HCT116 (cell line): ENCODE data around the gene SLC35E2B. TPM values are rescaled to one million over a fixed set of nuclear protein-coding genes. Genes with fewer than 3 reads are reported as not detected.
"Not testable (repeated sequence)": the region's sequence is repeated elsewhere in the genome, so short reads cannot be mapped to it uniquely, and the experiment has no call there.

Source experiments
- ATAC-seq: fragments of 200-7000 bp; cut with Tn5 transposase; 2 replicates; pipeline ENCODE4 v1.9.1; 2020; ENCODE audit warnings: mild to moderate bottlenecking, moderate library complexity
- BruUV-seq: library from RNA; stranded (reverse); fragments of 400-500 nt; replicated peaks from 2 replicates; lab custom pipeline; 2021; lab: Mats Ljungman, UMichigan
- CTCF ChIA-PET: fragments of 300-600 bp; sonication (Branson Sonifier 250); formaldehyde crosslinking; loops from one replicate; lab custom pipeline; 2021; ENCODE audit warnings: antibody characterized with exemption; lab: Charles Lee
- POLR2A ChIA-PET: fragments of 300-600, 350-600 bp; sonication (Branson Sonifier 250); formaldehyde crosslinking; loops from one replicate; lab custom pipeline; 2021; ENCODE audit warnings: antibody characterized with exemption; lab: Charles Lee
- RAD21 ChIA-PET, 2 experiments: fragments of 300-600 bp; sonication (Branson Sonifier 250); formaldehyde crosslinking; loops; one replicate each; lab custom pipeline; 2023; ENCODE audit warnings: low total read pairs in 2 of 2; ENCODE audit not compliant: uncharacterized antibody in 2 of 2, unreplicated experiment in 2 of 2, low non-redundant PET in 1 of 2; lab: Charles Lee
- DNase-seq: peaks from one replicate; pipeline ENCODE4 v3.0.0-alpha.2; 2010; ENCODE audit warnings: low read depth, low spot score
- H2AFZ ChIP-seq: fragments of 200-600 bp; shearing (Covaris generic), sonication (generic); 2 replicates; pipeline ENCODE4 v1.6.1; 2017; ENCODE audit warnings: low read depth, mixed run types, mixed read lengths, antibody characterized with exemption, low read length; ENCODE audit not compliant: poor library complexity, severe bottlenecking
- H3K27ac ChIP-seq: 2 replicates; pipeline ENCODE4 v1.5.1; 2012; ENCODE audit warnings: low read depth, low read length
- H3K27me3 ChIP-seq: fragments of 200-600 bp; sonication (generic); 2 replicates; pipeline ENCODE4 v1.6.1; 2016; ENCODE audit warnings: mixed run types, low read length, mixed read lengths; ENCODE audit not compliant: insufficient read depth
- H3K36me3 ChIP-seq, 2 experiments: fragments of 200-500 bp in 1 of 2; fragments of 200-600 bp in 1 of 2; sonication (Bioruptor generic) in 1 of 2; sonication (generic) in 1 of 2; 2 replicates each; pipeline versions ENCODE4 v1.5.1 to v1.6.1; 2014 to 2016; ENCODE audit warnings: low read length in 2 of 2, inconsistent platforms in 1 of 2, mixed read lengths in 1 of 2, mixed run types in 1 of 2; ENCODE audit not compliant: insufficient read depth in 2 of 2, control insufficient read depth in 1 of 2
- H3K4me1 ChIP-seq, 2 experiments: fragments of 200-600 bp in 1 of 2; sonication (generic) in 1 of 2; 2 replicates each; pipeline versions ENCODE4 v1.5.1 to v1.6.1; 2012 to 2017; ENCODE audit warnings: low read length in 2 of 2, inconsistent platforms in 1 of 2, mild to moderate bottlenecking in 1 of 2, mixed read lengths in 1 of 2, mixed run types in 1 of 2, moderate library complexity in 1 of 2; ENCODE audit not compliant: insufficient read depth in 2 of 2, control insufficient read depth in 1 of 2
- H3K4me2 ChIP-seq: fragments of 200-600 bp; sonication (generic); 2 replicates; pipeline ENCODE4 v1.6.1; 2017; ENCODE audit warnings: mixed run types, low read length, mixed read lengths
- H3K4me3 ChIP-seq, 2 experiments: fragments of 200-600 bp in 1 of 2; sonication (generic) in 1 of 2; replicated peaks in 1 of 2; 2 replicates each; pipeline ENCODE4 v1.5.1; 2011 to 2016; ENCODE audit warnings: low read length in 2 of 2, control low read depth in 1 of 2, low read depth in 1 of 2, mild to moderate bottlenecking in 1 of 2, mixed read lengths in 1 of 2, mixed run types in 1 of 2
- H3K79me2 ChIP-seq: fragments of 200-600 bp; sonication (generic); 2 replicates; pipeline ENCODE4 v1.6.1; 2017; ENCODE audit warnings: mild to moderate bottlenecking, mixed run types, low read length, moderate library complexity, mixed read lengths; ENCODE audit not compliant: insufficient read depth
- H3K9ac ChIP-seq: fragments of 200-600 bp; sonication (generic); 2 replicates; pipeline ENCODE4 v1.6.1; 2016; ENCODE audit warnings: low read length, mixed read lengths
- H3K9me2 ChIP-seq: fragments of 200-600 bp; sonication (generic), shearing (Covaris generic); 2 replicates; pipeline ENCODE4 v1.6.1; 2017; ENCODE audit warnings: mixed run types, mild to moderate bottlenecking, moderate library complexity; ENCODE audit not compliant: insufficient read depth
- H3K9me3 ChIP-seq, 2 experiments: fragments of 200-500 bp in 1 of 2; fragments of 200-600 bp in 1 of 2; sonication (Bioruptor generic) in 1 of 2; sonication (generic) in 1 of 2; 2 replicates each; pipeline ENCODE4 v1.6.1; 2014 to 2017; ENCODE audit warnings: low read length in 2 of 2, mixed read lengths in 2 of 2, inconsistent platforms in 1 of 2, low read depth in 1 of 2, mild to moderate bottlenecking in 1 of 2, mixed run types in 1 of 2, moderate library complexity in 1 of 2; ENCODE audit not compliant: control insufficient read depth in 1 of 2, insufficient read depth in 1 of 2
- H4K20me1 ChIP-seq: fragments of 200-600 bp; sonication (generic), shearing (Covaris generic); 2 replicates; pipeline ENCODE4 v1.6.1; 2017; ENCODE audit warnings: mixed run types, mild to moderate bottlenecking, moderate library complexity; ENCODE audit not compliant: insufficient read depth
- intact Hi-C: fragments of 100-400 bp; cut with micrococcal nuclease; formaldehyde crosslinking; loops from 2 replicates; pipeline ENCODE4 v1.10.0; 2022
- total RNA-seq: library from RNA; stranded (reverse); gene quantifications from one replicate; pipeline ENCODE4 v1.2.1, GENCODE V29; 2021; ENCODE audit not compliant: unreplicated experiment

SLC35E2B gene
- total RNA-seq, 1 experiment from 2014 or later, result 30.3 TPM

DNA sequence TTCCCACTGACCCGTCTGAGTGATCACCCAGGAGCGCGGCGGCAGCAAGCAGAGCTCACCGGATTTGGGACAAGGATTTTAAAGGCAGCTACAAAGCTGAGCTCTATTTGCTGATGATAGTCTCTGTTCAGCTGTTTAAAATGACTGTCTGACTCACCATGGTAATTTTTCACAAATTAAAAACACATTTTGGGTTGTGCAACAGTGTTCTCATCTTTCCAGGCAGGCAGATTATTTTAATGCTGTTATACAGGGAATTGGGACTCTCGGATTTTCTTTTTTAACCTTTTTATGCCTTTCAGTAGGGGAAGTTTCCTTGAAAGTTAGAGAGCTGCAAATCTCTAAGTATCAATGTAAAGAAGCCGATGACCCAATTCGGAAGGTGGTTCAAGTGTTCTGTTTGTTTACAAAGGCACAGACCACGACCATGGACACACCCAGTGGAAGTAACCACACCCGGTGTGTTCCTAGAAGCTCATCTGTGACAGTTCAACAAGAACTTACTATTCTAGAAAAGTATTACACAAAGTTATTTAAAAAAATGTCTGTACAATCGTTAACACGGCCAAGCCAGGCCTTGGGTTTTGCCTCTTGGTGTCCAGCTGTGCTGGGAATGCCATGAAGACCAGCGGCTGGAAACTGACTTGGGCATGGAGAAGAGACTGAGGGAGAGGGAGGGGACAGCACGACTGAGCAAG, 35.9 kb upstream of the SLC35E2B start:
- H3K9me2 ChIP-seq, H3K36me3 ChIP-seq, H2AFZ ChIP-seq, H3K9me3 ChIP-seq, H3K4me1 ChIP-seq, DNase-seq, H3K27me3 ChIP-seq, H3K27ac ChIP-seq, CTCF ChIA-PET, H3K4me3 ChIP-seq, BruUV-seq, ATAC-seq, H3K9ac ChIP-seq, RAD21 ChIA-PET, intact Hi-C loops, H3K79me2 ChIP-seq, H4K20me1 ChIP-seq, H3K4me2 ChIP-seq, POLR2A ChIA-PET: not testable (repeated sequence)

DNA sequence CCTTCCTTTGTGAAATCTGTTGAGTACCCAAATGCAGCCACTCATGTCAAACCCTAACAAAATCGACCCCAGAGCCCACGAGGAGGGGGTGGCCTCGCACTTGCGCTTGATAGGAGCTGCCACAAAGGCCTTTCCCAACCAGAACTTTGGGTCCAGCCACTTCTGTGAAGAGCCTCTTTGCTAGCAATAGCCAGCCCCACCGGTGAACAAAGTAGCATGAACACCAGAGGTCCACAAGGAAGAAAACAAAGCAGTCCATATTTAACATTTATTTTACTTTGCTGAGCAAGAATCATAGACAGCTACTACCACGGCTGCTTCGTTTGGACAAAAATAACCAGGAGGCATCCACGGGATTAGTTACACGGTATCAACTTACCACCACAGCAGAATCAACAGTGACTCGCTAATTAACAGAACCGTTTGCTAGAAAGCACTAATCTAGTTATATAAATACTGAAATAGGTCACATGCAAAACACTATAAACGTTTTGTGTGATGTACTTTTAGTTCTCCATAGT, 34.6 kb upstream of the SLC35E2B start:
- H3K4me2 ChIP-seq, H3K9me3 ChIP-seq, CTCF ChIA-PET, H3K27ac ChIP-seq, BruUV-seq, H3K4me3 ChIP-seq, H3K36me3 ChIP-seq, H4K20me1 ChIP-seq, DNase-seq, H3K4me1 ChIP-seq, H3K9me2 ChIP-seq, POLR2A ChIA-PET, H3K9ac ChIP-seq, H3K27me3 ChIP-seq, RAD21 ChIA-PET, H2AFZ ChIP-seq, intact Hi-C loops, ATAC-seq, H3K79me2 ChIP-seq: not testable (repeated sequence)

DNA sequence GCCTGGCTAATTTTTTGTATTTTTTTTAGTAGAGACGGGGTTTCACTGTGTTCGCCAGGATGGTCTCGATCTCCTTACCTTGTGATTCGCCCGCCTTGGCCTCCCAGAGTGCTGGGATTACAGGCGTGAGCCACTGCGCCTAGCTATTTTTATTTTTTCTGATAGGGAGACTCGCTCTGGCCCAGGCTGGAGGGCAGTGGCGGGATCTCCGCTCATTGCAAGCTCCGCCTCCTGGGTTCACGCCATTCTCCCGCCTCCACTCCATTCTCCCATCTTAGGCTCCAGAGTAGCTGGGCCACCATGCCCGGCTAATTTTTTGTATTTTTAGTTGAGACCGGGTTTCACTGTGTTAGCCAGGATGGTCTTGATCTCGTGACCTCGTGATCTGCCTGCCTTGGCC, 33.5 kb upstream of the SLC35E2B start:
- intact Hi-C loops, H4K20me1 ChIP-seq, ATAC-seq, H3K27me3 ChIP-seq, RAD21 ChIA-PET, DNase-seq, H2AFZ ChIP-seq, BruUV-seq, H3K4me2 ChIP-seq, H3K9me3 ChIP-seq, H3K36me3 ChIP-seq, H3K4me1 ChIP-seq, CTCF ChIA-PET, H3K27ac ChIP-seq, H3K9me2 ChIP-seq, H3K4me3 ChIP-seq, H3K79me2 ChIP-seq, POLR2A ChIA-PET, H3K9ac ChIP-seq: not testable (repeated sequence)
